Right hindlimb (tissue), 1 donor: ENCODE measurements around the gene JAKMIP1.
"Not testable (repeated sequence)": the region's sequence is repeated elsewhere in the genome, so short reads cannot be mapped to it uniquely, and the experiment has no call there.

Source experiments
- DNase-seq: peaks from one replicate; pipeline ENCODE4 v3.0.0-alpha.2; 2018

JAKMIP1 gene

DNA sequence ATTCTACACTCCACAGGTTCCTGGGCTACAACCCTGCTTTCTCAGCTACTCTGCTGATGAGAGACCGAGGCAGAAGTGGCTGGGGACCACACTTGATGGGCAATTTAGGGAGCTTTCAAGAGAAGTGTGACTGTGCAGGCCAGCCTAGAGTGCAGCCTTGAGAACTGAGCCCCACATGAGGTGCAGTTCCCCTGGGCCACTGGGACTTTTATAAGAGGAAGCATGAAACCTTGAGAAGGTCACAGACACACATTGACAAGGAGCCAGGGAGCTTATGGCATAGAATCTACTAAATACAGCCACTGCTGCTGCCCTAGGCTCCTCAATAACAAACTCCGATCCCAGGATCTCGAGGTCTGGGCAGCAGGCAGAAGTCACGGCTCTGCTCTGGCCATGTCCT, 195.2 kb downstream of the JAKMIP1 start:
- DNase-seq = no peak

DNA sequence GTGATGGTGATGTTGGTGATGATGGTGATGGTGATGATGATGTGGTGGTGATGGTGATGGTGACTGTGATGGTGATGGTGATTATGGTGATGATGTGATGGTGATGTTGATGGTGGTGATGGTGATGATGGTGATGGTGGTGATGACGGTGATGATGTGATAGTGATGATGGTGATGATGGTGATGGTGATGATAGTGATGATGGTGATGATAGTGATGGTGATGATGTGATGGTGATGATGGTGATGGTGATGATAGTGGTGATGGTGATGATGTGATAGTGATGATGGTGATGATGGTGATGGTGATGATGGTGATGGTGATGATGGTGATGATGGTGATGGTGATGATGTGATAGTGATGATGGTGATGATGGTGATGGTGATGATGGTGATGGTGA, 196.9 kb downstream of the JAKMIP1 start:
- not testable (repeated sequence) for DNase-seq

DNA sequence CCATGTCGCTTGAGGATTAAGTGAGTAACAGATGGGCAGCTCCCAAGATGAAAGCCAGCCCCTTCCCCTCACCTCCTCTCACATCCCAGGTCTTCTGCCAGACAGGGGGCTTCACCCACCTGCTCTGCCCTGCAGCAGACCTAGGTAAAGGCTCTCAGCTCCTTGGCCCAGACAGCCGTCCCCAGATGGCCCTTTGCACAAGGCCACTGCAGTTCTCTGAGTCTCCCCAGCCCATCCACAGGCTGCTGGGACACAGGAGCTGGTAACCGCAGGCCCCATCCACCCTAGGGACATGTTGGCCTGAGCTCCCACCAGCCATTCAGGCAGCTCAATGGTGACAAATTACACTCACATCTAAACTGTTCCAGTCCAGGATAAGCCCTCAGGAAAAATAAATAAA, 197.4 kb downstream of the JAKMIP1 start:
- no peak for DNase-seq

- no peak for DNase-seq
These were observed 197.9 kb downstream of the JAKMIP1 start for GRCh38 chr4:6002492-6002833.

DNA sequence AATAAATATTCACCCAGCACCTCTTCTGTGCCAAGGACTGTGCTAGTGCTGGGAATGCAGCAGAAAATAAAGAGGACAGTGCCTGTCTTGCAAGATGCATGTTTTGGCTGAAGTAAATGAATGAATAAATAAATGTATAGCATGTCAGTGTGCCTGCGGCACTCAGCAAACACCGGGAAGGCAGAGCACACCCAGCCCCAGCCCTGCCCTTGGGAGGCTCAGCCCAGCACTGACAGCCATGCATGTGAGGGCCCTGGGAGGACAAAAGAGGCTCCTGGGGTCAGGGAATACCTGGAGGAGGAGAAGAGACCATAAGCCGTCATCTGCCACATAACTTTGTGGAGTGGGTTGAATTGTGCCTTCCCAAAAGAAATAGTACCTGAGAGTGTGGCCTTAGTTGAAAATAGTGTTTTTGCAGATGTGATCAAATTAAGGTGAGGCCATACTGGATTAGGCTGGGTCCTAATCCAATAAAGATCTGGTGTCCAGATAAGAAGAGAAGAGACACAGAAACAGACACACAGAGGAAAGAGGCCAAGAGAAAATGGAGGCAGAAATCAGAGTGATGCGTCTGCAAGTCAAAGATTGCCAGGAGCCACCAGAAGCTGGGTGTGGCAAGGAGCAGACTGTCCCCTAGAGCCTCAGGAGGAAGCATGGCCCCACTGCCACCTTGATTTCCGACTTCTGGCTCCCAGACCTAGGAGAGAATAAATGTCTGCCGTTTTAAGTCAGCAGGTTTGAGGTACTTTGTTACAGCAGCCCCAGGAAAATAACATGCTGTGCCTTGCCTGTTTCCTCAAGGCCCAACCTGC, 198.5 kb downstream of the JAKMIP1 start:
- no peak for DNase-seq

- peak; percentile 6 for DNase-seq
These were observed 200.5 kb downstream of the JAKMIP1 start for GRCh38 chr4:5999830-6000365.

DNA sequence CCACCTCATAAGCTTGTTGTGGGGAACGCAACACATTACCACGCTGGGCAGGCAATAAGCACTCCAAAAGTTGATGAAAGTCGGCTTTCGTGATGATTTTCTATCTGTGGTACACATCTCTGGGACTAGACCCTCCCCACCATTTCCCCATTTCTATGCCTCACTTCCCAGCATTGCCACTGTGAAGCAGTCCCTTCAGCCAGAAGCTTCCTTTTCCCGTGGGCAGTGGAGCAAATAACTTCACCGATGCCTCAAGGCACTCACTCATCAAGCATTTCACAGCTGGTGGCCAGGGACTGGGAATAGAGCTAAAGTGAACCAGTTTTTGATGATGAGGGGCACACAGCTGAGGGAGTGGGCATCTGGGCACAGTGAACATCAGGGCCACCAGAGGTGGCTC, 201.0 kb downstream of the JAKMIP1 start:
- no peak for DNase-seq

DNA sequence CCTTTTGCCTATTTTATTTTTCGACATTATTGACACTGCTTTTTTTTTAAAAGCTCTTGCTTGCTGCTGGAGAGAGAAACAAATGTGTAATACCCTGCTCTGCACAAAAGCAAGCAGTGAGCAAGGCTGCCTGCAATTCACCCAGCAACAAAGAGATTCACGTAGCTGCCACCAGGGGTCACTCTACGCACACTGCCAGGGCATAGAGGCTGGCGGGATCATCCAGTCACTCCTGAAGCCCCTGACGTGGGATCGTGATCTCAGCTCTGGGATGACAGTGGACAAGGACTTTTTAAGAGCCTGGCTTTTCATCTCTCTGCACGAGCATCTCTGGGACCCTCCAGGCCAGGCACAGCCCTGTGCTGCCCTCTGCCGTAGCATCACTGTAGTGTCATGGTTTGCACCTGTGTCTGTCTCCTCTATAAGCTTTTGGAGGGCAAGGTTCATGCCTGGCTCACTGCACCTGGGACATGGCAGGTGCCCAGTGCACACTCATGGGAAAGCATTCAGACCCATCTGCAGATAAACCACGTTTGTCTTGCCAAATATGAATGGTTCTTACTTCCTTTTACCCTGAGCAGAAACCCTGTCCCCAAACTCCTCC, 201.9 kb downstream of the JAKMIP1 start:
- peak; percentile 68 for DNase-seq

- no peak for DNase-seq
These were observed 203.7 kb downstream of the JAKMIP1 start for GRCh38 chr4:5996641-5997040.

DNA sequence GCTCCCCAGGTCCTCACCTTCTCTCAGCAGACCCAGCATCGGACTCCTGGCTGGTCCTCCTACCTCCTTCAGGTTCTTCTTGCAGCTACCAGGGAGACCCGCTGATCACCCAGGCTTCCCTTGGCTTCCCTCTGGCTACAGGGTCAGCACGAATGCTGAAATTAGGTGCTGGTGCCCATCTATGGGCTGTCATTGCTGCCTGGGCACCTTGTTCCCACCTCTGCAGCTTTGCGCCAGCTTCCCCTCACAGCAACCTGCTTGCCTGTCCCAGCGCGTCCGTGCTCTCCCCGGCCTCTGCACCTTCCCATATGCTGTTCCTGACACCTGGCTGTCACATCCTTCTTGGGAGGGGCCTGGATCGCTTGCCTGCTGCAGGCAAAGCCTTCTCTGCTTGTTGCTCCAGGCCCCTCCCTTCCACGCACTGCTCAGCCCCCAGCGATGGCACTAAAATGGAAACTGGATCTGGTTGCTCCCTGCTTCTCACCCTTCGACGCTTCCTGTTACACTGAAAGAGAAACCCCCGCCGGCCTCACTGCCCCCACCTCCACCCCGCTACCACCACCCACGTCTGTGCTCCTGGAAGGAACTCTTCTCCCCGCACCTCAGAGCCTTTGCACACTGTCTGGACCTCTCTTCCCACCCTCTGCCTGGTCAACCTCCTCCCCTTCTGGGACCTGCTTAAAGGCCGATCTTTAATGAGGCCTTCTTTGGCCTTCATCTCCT, 204.3 kb downstream of the JAKMIP1 start:
- no peak for DNase-seq

- no peak for DNase-seq
These were observed 206.2 kb downstream of the JAKMIP1 start for GRCh38 chr4:5993876-5994811.

- DNase-seq = not testable (repeated sequence)
These were observed 207.0 kb downstream of the JAKMIP1 start for GRCh38 chr4:5993346-5993745.

DNA sequence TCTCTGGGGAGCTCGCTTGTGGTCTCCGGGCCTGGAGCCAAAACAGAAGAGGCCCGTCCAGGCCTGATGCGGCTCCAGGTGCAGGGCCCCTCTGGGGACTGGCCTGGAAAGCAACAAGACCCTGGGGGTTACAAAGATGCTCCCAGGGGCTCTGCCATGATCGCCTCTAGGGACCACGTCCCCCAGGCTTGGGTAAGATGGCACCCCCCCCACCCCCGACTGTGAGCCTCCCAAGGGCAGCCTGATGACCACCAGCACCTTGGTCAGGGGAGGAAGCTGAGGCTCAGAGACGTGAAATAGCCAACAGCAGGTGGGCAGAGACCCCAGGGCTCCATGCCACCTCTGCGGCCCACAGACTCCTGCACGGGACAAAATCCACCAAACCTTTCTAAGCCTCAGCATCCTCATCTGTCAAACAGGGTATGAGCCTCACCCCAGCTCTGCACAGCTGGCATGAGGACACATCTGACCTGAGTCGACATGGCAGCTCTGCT, 207.5 kb downstream of the JAKMIP1 start:
- no peak for DNase-seq

- no peak for DNase-seq
These were observed 208.1 kb downstream of the JAKMIP1 start for GRCh38 chr4:5992171-5992827.

GRCh38 chr4:5991405-5991804, 208.9 kb downstream of the JAKMIP1 start:
- DNase-seq = no peak

GRCh38 chr4:5990446-5991160, 209.7 kb downstream of the JAKMIP1 start:
- DNase-seq = no peak

DNA sequence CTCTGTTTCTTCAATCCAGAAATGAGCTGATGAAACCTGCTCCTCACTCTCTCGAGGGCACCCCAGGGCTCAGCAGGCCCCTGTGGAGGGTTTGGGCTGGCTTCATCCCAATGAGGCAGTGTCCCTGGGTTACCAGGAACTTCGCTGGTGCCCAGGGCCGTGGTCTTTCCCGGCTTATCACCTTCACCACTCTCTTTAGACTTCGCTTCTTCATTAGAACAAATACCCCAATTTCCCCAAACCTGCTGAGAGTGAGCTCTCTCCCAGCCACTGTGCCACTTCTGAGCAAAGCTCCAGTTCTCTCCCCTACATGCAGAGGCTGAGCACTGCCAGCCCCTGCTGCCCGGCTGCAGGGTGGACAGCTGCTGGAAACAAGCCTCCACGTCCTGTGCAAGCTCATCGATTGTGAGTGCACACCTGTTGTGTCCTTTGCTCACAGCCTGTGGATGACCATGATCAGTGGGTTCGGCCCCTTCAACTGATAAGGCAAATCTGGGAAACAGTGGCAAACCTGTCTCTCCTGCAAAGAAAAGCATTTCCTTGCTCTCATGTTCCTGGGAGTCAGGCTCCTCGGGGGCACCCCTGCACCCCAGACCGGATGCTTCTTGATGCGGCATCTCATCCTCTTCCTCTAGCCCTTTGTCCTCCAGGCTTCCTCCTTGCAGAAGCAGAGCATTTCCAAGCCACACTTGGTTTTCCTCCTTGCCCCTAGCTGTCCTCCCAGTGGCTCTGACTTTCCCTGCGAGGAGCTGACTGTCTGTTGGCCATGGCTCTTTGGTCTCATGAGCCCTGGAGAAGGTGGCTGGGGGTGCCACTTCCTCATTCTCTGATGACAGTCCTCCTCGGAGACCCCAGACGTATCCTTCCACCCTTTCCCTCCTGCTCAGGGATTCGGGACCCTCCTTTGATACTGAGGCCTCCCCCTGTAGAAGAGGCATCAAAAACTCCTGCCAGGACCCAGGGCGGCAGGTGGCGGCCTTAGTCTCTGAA, 210.8 kb downstream of the JAKMIP1 start:
- DNase-seq = no peak

DNA sequence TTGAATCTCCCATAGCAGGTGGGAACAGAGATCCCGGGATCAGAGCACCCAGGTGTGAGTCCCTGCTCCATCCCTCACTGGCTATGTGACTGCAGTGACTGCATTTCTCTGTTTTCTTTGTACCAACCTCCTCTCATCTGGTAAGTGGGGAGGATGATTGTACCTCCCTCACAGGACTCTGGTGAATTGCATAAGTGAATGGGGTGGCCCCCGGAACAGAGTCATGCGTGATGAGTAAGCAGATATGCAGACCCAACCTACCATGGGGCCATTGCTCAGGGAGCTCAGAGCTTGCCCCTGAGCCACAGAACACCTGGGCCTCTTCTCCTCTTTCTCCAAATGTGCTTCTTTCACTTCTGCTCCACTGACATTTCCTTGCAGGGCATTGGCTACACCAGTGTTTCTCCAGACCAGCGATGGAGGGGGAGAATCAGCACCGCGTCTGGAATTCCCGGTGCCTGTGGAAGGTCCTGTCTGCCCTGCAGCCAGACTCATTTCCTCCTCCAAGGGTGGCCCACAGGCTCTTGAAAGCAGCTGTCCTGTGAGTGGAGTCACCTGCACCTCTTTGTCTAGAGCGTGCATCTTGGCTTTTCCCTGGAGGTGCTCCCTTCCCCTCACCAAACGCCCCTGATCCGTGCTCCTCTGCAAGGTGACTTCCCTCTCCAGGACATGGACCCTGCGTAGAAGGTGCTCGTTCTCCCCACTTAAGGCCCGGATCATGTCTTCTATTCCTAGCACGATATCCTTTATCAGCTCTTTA, 212.1 kb downstream of the JAKMIP1 start:
- peak; percentile 2 for DNase-seq

DNA sequence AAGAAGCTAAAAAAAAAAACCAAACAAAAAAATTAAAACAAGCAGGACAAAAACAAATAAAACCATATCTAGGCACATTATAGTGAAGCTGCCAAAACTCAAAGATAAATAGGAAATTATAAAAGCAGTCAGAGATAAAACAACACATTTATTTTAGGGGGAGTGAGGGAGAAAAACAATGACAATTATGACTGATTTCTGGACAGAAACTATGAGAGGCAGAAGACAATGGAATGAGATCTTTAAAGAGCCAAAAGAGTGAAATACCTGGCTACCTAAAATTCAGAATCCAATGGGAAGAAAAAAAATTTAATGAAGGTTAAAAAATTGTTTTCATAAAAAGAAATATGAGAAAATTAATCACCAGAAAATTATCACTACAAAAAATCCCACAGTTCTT, 215.5 kb downstream of the JAKMIP1 start:
- no peak for DNase-seq
